Occipital lobe (tissue), 2 donors: Measurements from ENCODE around the gene DCDC2C. TPM values are rescaled to one million over a fixed set of nuclear protein-coding genes. Genes with fewer than 3 reads are reported as not detected.

Experiments used
- DNase-seq: peaks from one replicate; lab custom pipeline; 2025; lab: John Stamatoyannopoulos, UW
- total RNA-seq: library from RNA; depleted of rRNA; stranded (reverse); fragments of >200 nt; gene quantifications from one replicate; pipeline ENCODE4 v1.2.3, GENCODE V29; 2014

DCDC2C gene
- total RNA-seq, 1 donor from 2014 or later: 0.62 TPM

DNA sequence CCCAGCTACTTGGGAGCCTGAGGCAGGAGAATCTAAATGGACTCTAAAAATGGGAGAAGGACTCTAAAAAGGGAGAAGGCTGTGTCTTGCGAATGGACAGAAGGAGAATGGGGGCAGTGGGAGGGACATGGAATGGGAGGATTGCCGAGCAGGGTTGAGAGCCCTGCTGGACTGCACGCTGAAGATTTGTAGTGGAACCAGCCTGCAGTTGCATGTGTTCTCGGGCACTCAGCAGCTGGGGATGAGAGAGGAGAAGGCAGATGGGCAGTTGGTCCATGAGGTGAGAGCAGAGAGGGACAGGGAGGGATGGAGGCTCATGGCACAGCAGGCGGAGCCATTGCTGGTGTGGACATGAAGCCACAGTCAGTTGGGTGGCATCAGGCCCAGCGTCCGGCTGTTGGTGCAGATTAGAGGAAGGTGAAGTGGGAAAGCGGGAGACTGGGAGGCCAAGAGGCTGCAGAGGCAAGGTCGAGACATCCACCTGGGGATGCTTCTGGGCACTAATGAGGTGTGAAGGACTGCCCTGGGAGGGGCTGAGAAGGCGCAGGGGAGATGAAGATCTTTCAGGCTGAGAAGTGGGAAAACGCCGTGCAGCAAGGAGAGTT lies 40.7 kb downstream of the DCDC2C start:
- DNase-seq: no peak

DNA sequence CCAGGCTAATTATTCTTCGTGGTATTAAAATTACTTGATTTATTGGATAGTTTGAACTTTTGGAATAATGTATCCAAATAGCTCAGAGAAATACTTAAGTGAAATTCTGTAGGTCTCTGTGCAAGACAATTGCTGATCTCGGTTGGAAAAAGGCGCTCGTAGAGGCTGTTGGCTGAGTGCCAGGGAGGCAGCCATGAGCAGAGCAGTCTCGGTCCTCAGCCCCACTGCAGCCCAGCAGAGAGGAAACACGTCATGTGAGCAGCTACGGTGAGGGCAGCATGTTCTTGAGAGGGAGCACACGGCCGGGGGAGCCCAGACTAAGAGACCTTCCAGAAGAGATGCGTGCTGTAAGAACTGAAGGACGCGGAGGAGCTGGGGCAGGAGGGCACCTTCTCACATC lies 42.5 kb downstream of the DCDC2C start:
- no peak for DNase-seq

DNA sequence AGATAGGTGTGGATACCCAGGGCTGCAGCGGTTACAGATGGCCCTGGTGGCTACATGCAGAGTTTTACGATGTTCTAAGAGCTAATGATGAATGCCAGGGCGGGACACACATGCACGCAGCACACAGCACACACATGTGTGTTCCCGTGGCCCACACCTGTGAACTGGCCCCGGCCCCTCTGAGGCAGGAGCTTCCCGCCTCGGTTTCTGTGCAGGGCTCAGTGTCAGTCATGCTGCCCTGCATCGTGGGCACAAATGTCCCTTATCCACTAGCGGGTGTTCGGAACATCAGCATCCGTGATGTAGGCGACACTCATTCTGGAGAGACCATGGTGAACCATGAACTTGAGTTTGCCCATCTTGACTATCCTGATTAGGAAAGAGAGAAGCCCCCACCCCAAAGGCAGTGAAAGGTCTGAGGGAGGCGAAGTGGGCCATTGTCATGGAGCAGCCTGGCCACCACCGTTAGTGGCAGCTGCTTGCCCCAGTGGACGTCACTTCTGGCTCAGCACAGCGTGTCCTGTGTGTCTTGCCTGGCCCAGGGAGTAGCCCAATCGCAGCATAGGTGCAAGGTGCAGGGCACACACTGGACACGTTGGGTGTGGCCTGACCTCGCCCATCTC lies 43.8 kb downstream of the DCDC2C start:
- DNase-seq: no peak

DNA sequence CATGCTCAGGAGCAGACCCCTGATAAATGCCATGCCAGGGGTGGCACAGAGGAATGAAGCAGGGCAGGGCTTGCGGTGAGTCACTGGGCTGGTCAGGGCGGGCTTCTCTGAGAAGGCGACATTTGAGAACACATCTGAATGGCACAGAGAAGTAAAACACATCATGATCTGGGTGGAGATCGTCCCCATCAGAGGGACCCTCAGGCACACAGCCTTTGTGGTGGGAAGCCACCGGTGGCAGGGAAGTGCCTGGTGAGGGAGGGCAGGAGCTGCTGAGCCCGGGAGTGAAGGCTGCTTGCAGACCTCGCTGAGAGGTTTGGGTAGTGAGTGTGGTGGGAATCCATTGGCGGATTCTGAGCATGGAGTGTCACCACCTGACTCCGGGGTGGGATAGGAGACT lies 44.5 kb downstream of the DCDC2C start:
- DNase-seq: no peak

DNA sequence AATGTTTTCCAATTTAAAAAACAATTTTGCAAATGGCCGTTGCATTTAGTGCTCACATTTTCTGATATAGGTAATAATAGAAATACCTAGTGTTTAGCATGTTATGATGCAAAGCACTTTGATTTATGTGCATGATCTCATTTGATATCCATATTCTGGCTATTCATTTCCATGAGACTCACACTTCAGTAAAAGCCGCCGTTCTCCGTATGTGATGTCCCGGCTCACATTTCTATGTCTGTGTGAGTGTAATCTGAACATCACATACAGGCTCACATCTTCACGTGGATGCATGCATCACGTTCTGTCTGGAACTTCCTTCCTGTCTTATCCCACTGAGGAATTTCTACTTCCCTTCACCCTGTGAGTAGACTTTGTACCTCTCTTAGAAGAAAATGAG lies 45.8 kb downstream of the DCDC2C start:
- DNase-seq: no peak

DNA sequence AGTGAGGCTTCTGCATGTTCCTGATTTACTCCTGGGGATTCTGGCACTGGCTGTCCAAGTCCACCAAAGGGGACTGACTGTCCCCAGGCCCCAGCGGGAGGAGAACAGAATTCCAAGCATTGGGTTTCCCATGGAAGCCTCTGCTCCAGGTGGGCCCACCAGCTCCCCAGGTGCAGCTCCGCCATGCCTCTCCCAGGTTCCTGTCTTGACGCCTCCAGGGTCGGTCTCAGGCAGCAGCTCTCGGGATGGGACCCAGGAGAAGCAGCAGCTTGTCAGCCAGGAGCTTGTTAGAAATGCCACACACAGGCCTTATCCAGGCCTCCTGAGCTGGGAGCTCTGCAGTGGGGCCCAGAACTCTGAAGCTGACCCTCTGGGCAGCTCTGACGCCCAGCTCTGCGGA lies 47.9 kb downstream of the DCDC2C start:
- DNase-seq: no peak

DNA sequence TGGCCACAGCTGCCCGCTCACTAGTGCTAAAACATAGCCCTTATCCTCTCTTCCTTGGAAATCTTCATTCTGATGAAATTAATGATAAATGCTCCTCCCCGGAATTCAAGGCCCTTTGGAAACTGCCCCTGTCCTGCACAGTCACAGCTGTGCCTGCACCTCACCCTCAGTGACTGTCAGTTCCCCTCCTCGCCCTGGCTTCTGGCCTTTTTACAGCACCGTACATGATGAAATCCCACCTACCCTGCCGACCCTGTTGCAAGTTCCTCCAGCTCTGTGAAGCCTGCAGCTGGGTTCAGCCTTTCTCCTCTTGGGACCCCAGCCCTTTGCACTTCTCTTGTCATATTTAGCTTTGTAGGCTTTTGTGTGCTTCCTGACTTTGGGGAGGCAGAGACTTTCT lies 48.4 kb downstream of the DCDC2C start:
- DNase-seq: no peak

DNA sequence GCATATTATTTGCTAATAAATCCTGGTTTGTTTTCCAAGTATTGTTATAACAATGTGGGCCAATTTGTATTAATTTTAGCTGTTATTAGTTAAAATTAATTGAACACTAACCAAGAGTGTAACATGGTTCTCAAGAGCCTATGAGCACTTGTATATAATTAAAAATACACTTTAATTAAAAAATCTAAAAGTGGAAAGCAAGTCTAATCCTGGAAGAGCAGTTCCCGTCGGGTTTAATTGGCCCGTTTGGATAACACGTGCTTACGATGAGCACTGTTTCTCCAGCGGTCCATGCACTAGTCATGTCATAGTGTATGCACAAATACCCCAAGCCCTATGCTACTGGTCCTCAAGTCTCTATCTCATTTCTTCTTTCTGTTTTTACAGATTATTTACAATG lies 49.0 kb downstream of the DCDC2C start:
- DNase-seq: no peak

DNA sequence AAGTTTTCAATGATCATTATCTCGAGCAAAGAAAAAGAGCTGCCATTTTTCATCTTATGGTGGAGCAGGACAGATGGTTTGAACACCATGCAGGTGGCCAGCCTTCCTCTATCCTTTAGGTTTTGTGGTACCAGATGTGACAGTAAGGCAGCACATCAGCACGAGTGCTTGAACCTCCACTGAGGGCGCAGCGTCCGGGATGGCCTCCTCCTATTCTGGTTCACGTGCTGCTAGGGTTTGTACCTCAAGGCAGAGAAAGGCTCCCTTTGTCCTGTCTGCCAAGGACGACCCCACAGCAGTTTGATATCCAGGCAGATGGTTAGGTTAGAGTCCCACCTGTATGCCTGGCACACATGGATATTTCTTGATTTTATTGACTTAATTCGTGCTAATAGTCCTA lies 50.2 kb downstream of the DCDC2C start:
- DNase-seq: no peak

DNA sequence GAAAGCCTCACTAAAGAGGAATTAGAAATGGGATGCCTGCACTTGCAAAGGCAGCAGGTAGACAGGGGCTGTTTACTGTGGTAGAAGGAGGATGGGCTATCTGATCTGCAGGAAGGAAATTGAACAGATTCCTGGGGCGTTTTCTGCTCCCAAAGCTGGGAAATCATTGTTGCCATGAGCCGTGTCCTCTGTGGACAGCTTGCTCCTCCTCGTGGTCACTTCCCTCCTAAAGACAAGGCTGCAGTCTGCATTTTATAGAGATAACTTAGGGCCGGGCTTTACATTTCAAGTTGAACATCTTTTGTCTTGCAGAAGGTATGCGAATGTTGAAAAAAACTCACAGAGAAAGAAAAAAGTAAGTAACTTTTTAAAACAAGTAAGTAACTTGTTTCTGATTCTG lies 50.9 kb downstream of the DCDC2C start:
- DNase-seq: no peak

DNA sequence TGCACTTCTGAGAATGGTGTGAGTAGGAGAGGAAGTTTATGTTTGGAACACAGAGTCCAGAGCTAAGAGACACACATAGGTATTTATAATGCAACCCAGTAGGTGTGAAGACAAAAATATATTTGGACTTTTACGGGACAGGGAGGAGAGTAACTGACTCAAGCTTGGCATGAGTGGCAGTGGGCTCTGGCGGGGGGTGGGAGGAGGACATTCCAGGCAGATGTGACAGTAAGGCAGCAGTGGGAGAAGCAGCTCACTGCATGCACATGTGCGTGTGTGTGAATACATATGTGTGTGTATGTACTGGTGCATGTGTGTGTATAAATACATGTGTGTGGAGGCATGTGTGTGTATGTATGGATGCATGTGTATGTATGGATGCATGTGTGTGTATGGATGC lies 51.4 kb downstream of the DCDC2C start:
- no peak for DNase-seq

DNA sequence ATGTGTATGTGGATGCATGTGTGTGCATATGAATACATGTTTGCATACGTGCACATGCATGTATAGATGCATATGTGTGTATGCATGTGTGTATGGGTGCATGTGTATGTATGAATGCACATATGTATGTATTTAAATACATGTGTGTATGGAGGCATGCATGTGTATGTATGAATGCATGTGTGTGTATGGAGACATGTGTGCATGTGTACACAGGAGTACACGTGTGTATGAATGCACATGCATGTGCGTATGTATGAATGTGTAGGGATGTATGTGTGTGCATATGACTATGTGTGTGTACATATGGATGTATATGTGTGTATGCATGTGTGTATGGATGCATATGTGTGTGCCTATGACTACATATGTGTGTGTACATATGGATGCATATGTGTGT lies 51.9 kb downstream of the DCDC2C start:
- no peak for DNase-seq

DNA sequence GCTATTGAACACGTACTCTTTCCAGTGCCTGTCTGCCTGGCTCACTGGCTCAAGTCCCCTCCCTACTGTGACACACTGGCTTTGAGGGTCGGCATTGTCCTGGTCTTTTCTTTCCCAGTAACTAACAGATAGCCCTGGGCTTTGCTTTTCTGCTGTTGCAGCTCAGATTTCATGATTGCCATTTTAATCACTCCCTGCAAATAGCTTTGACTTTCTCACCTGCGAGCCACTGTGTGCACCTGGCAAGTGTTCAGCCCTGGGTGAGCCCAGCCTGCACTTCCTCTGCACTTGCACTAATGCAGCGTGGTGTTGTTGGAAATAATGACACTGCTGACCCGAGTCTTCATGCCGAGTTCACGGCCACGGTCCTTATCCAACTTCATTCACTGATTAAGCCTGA lies 52.9 kb downstream of the DCDC2C start:
- DNase-seq: no peak

DNA sequence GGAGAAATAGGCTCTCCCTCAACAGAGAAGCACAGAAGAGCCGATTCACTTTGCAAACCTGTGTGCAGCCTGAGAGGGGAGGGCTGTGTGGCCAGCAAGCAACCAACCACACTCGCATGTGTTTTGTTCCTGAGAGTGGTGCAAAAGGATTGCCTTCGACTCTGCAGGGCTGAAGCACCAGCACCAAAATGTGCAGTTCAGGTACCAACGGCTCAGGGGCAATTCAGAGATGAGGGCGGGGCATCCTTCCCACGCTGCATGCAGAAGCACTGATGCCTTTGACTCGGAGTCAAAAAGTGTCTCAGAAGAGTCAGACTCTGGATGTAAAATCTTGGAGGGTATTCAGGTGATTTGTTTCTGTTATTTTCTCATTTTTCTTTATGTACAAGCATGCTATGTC lies 55.5 kb downstream of the DCDC2C start:
- no peak for DNase-seq

DNA sequence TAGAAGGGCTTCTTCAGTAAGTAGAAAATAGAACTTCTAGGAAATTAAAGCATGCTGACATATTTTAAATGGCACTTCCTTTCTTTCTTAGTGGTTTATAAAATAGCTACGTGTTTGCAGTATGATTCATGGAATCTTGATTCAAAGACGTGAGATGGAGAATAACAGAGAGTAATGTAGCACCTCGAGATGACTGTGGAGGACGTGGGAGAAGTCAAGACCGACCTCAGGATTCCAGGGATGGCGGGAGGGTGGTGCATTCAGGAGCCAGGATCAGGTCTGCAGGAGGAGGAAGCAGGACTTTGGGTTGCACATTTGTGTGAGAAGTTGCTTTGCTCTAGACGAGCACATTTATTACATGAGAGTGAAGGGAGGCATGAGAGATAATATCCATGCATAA lies 56.0 kb downstream of the DCDC2C start:
- DNase-seq: no peak

DNA sequence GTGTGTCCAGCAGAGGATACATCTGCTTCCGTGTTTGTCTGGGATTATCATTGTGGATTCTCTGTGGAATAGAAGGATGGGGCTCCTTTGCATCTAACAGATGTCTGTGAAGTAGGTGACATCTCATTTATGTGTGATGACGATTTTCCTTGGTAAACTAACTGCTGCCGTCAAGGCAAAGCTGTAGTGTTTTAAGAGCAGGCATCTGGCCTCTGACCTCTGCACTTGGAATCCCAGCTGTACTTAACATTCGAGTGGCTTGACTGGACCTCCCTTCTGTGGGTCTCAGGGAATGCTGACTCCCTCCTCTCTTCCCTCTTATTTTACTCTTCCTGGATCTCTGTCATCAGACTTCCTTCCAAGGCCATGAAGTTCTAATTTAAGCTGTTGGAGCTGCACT lies 56.4 kb downstream of the DCDC2C start:
- DNase-seq: no peak

DNA sequence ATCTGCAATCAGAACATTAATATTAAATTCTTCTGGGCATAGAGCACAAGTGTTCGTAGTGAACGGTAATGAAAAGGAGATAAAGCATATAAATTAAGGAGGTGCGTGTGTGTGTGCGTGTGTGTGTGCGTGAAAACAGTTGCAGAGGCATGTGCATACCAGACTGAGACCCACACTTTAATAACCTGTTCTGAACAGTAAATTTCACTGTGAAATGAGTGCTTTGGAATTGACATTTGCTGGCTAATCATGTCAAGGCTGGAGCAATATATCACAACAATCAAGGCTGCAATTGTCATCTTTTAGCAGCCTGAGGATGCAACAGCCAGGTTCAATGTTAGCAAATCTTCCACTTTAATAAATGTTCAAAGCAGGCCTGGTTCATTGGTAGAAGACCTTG lies 57.9 kb downstream of the DCDC2C start:
- no peak for DNase-seq

DNA sequence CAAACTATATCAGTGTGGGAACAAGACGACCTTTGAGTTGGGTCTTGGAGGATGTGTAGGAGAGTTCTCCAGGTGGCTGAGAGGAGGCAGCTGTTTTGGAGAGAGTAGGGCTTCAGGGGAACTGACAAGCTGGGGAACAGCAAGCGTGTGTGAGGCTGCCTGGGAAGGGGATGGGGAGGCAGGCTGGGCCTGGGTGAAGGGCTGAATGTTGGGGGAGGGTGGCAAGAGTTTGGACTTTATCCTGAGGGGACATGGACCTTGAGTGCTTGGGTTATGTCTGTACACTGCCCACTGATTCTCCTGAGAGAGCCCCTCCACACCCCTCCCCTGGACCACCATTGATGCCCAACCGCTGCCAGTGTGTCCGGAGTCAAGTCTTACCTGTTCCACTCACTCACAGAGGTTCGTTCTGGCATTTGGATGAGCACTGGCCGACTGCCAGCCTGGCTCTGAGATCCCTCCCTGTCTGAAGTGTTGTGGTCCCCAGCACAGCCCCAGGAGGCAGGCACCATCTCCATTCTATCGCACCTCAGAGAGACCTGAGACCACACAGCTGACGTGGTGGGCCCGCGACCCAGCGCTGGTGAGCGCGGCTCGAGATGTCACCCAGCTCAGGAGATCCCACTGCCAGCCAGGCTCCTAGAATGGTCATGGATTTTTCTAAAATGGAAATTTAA lies 59.5 kb downstream of the DCDC2C start:
- DNase-seq: no peak

DNA sequence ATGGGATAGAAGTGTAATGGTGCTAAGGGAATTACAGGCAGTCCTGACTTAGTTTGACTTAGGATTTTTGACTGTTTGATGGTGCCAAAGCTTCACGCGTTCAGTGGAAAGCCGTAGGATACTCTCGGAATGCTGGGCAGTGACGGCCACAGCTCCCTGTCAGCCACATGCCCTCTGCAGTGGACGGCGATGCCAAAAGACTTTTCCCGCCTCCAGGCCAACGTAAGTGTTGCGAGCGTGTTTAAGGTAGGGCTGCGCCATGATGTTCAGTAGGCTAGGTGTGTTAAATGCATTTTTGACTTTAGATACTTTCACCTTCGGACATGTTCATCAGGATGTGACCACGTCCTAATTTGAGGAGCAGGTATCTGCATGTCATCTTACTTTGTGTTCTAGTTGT lies 63.4 kb downstream of the DCDC2C start:
- DNase-seq: no peak

DNA sequence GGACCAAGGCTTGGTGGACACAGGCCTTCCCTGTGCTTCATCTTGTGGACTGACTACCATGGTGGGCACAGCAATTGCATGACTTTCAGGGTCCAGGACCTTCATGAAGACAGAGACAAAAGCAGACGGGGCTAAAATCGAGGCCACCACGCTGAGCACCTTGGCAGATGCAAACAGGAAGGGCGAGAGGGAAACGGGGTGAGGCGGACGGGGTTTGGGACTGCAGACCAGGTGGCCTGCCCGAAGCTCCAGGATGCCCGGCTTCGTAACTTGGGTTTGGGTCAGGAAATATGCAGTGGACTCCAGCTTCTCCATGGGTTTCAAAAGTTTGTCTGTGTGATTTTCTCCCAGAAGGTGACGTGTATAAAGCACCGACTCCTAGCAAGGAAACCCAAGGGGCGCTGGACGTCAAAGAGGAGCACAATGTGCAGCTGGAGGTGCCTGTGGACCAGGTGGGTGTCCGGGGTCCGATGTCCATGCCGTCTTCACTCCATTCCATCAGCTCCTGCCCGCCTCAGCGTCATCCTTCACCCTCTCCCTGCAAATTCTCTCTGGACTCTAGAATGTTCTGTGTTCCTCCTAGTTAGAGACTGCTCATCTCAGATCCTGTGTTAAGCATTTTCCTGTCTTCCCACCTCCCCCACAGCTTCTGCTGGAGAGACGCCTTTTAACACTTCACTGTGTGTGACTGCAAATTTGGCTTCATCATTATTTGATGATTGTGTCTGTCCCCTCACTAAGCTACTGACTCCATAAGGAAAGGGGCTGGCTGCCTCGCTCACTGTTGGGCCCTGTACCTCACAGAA lies 65.8 kb downstream of the DCDC2C start:
- DNase-seq: peak; percentile 11

DNA sequence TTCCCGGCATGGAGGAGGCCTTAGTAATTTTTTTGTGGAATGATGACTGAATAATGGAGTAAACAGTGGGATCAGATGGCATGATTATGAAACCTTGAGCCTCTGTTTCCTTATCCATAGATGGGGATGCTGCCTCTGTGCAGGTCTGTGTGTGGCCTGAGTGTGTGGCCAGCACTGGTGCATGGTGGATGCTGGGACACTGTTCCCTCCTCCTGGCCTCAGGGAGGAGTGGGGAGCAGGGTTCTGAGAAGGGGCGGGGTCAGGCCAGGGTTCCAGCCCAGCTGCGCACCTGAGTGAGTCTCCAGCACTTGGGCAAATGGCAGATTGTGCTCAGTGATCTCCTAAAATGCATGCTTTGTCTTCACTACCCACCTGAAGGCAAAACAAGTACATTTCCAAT lies 66.4 kb downstream of the DCDC2C start:
- DNase-seq: no peak

DNA sequence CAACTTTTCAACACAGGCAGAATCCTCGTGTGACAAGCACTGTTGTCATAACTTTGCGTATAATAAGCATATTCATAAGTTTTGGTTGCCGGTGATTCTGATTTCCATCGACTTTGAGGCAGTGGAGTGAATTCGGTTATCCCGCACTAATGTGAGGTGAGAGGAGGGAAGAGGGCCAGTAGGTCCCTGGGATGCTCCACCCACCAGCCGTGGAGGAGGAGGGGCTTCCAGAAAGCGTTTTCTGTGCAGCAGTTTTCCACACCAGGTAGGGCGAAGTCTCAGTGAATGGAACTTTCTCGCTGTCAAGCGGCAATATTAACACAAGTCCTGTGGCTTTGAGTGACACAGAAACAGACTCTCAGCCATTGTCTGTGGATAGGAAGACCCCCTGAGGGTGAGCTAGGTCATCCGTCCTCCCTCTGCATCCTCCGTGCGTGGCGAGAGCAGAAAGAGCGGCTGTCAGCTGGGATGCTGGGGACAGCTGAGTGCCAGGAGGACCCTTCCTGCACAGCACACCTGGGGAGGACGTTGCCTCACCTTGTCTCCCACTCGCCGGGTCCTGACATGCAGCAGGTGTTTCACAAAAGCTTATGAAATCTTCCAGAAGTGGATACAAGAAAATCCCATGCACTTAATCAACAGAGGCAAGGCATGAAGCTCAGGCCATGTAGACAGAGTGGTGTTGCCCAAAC lies 67.5 kb downstream of the DCDC2C start:
- DNase-seq: no peak
